HG03432 (cell line): ENCODE results near the gene TAS2R19.
"Not testable (repeated sequence)": the region's sequence is repeated elsewhere in the genome, so short reads cannot be mapped to it uniquely, and the experiment has no call there.

Experiments used
- ATAC-seq: cut with Tn5 transposase; IDR thresholded peaks from one replicate; pipeline ENCODE4 v1.9.1; 2021; ENCODE audit warnings: mild to moderate bottlenecking, moderate library complexity; ENCODE audit not compliant: unreplicated experiment

Gene TAS2R19

GRCh38 chr12:11022520-11022919, at the start of gene TAS2R19:
Gene TAS2R19, minus strand, starts transcription at chr12:11022620. Its CDS starts 49 bp downstream, at chr12:11022571.
- ATAC-seq = no peak

GRCh38 chr12:11071414-11071813, 49.0 kb upstream of the TAS2R19 start:
- no peak for ATAC-seq

- no peak for ATAC-seq
Observed at GRCh38 chr12:11070999-11071398, 48.6 kb upstream of the TAS2R19 start.

GRCh38 chr12:11069854-11070365, 47.5 kb upstream of the TAS2R19 start:
- ATAC-seq = no peak

- ATAC-seq = no peak
Observed at GRCh38 chr12:11067514-11067913, 45.1 kb upstream of the TAS2R19 start.

- ATAC-seq = not testable (repeated sequence)
Observed at GRCh38 chr12:11062194-11062593, 39.8 kb upstream of the TAS2R19 start, which contains the start of gene TAS2R46. Gene TAS2R46, minus strand, starts transcription at chr12:11062294. Its CDS starts 0 bp downstream, at chr12:11062294.

GRCh38 chr12:11059784-11060183, 37.4 kb upstream of the TAS2R19 start:
- no peak for ATAC-seq

- no peak for ATAC-seq
Observed at GRCh38 chr12:11059041-11059440, 36.6 kb upstream of the TAS2R19 start.

GRCh38 chr12:11055306-11055705, 32.9 kb upstream of the TAS2R19 start:
- no peak for ATAC-seq

GRCh38 chr12:11049806-11050531, 27.5 kb upstream of the TAS2R19 start:
- not testable (repeated sequence) for ATAC-seq

GRCh38 chr12:11041366-11041765, 18.9 kb upstream of the TAS2R19 start:
- not testable (repeated sequence) for ATAC-seq

- no peak for ATAC-seq
Observed at GRCh38 chr12:11040162-11040561, 17.7 kb upstream of the TAS2R19 start.

GRCh38 chr12:11039171-11039570, 16.8 kb upstream of the TAS2R19 start:
- no peak for ATAC-seq

GRCh38 chr12:11033959-11034358, 11.5 kb upstream of the TAS2R19 start:
- ATAC-seq = not testable (repeated sequence)

GRCh38 chr12:11031307-11031706, 8.9 kb upstream of the TAS2R19 start, which contains the start of gene TAS2R31:
Gene TAS2R31, minus strand, starts transcription at chr12:11031407. Its CDS starts 72 bp downstream, at chr12:11031335.
- no peak for ATAC-seq

GRCh38 chr12:11026118-11026517, 3.7 kb upstream of the TAS2R19 start:
- ATAC-seq = no peak

GRCh38 chr12:11023387-11023786, 967 bp upstream of the TAS2R19 start:
- ATAC-seq = no peak

- ATAC-seq = no peak
Observed at GRCh38 chr12:11016937-11017336, 5.5 kb downstream of the TAS2R19 start.

- ATAC-seq = no peak
Observed at GRCh38 chr12:11015775-11016430, 6.5 kb downstream of the TAS2R19 start.

- ATAC-seq = no peak
Observed at GRCh38 chr12:11014234-11014633, 8.2 kb downstream of the TAS2R19 start.

GRCh38 chr12:11007608-11008007, 14.8 kb downstream of the TAS2R19 start:
- no peak for ATAC-seq

GRCh38 chr12:10998204-10998603, 24.2 kb downstream of the TAS2R19 start, which contains the start of gene TAS2R20:
Gene TAS2R20, minus strand, starts transcription at chr12:10998304. Its CDS starts 429 bp downstream, at chr12:10997875.
- ATAC-seq = no peak
